WTC11 (cell line): ENCODE measurements around the gene CACNA2D4. TPM values are rescaled to one million over a fixed set of nuclear protein-coding genes. Genes with fewer than 3 reads are reported as not detected.

Experiments used
- ATAC-seq: fragments of 200-7000 bp; cut with Tn5 transposase; 2 replicates; pipeline ENCODE4 v1.10.0; 2021; ENCODE audit warnings: mild to moderate bottlenecking, moderate library complexity
- CTCF ChIA-PET: fragments of 300-600 bp; sonication (Branson Sonifier 250); formaldehyde crosslinking; loops from one replicate; lab custom pipeline; 2021; ENCODE audit warnings: antibody characterized with exemption; lab: Charles Lee
- POLR2A ChIA-PET: fragments of 350-600 bp; sonication (Branson Sonifier 250); formaldehyde crosslinking; loops from one replicate; lab custom pipeline; 2021; ENCODE audit warnings: antibody characterized with exemption; lab: Charles Lee
- DNase-seq: peaks from one replicate; pipeline ENCODE4 v3.0.0; 2021; ENCODE audit warnings: low spot score
- H3K27ac Mint-ChIP-seq: 2 replicates; pipeline ENCODE4 v1.8.0; 2021; ENCODE audit warnings: mixed read lengths
- H3K27me3 Mint-ChIP-seq: 2 replicates; pipeline ENCODE4 v1.8.0; 2021; ENCODE audit warnings: low read depth, mild to moderate bottlenecking, moderate library complexity, mixed read lengths
- H3K36me3 Mint-ChIP-seq: 2 replicates; pipeline ENCODE4 v1.8.0; 2021; ENCODE audit warnings: mixed read lengths
- H3K4me1 Mint-ChIP-seq: 2 replicates; pipeline ENCODE4 v1.8.0; 2022; ENCODE audit warnings: mixed read lengths
- H3K4me3 Mint-ChIP-seq: 2 replicates; pipeline ENCODE4 v1.8.0; 2021; ENCODE audit warnings: mild to moderate bottlenecking, moderate library complexity, mixed read lengths
- H3K9me3 Mint-ChIP-seq: 2 replicates; pipeline ENCODE4 v1.8.0; 2021; ENCODE audit warnings: mixed read lengths
- ESRRA ChIP-seq: sonication (generic); formaldehyde crosslinking; IDR thresholded peaks from 2 replicates; pipeline ENCODE4 v1.8.1; 2022; ENCODE audit warnings: mild to moderate bottlenecking, missing genetic modification reagents, borderline replicate concordance
- IRF2 ChIP-seq: sonication (generic); formaldehyde crosslinking; IDR thresholded peaks from 2 replicates; pipeline ENCODE4 v1.8.0; 2022; ENCODE audit warnings: low read depth, missing genetic modification reagents, borderline replicate concordance
- MYBL2 ChIP-seq: sonication (generic); formaldehyde crosslinking; IDR thresholded peaks from 2 replicates; pipeline ENCODE4 v1.8.1; 2023; ENCODE audit warnings: mild to moderate bottlenecking, moderate library complexity, missing genetic modification reagents
- NR2C2 ChIP-seq: sonication (generic); formaldehyde crosslinking; IDR thresholded peaks from 2 replicates; pipeline ENCODE4 v1.8.0; 2022; ENCODE audit warnings: mild to moderate bottlenecking, missing genetic modification reagents
- TEAD4 ChIP-seq: sonication (generic); formaldehyde crosslinking; IDR thresholded peaks from 2 replicates; pipeline ENCODE4 v1.8.0; 2022; ENCODE audit warnings: mild to moderate bottlenecking, missing genetic modification reagents
- ZNF317 ChIP-seq: sonication (generic); formaldehyde crosslinking; IDR thresholded peaks from 2 replicates; pipeline ENCODE4 v1.8.1; 2023; ENCODE audit warnings: low read depth, mild to moderate bottlenecking, moderate library complexity, missing genetic modification reagents, borderline replicate concordance
- total RNA-seq: library from RNA; stranded (reverse); gene quantifications from 3 replicates; pipeline ENCODE4 v1.2.3, GENCODE V29; 2021
- TF ChIP-seq, protein P1 (sequence below): sonication (generic); formaldehyde crosslinking; IDR thresholded peaks from 2 replicates; pipeline ENCODE4 v1.8.0; 2023; ENCODE audit warnings: missing genetic modification reagents, mild to moderate bottlenecking, borderline replicate concordance
- TF ChIP-seq, protein P2 (sequence below): fragments of 250-450 bp; sonication (Bioruptor Pico); IDR thresholded peaks from 2 replicates; pipeline ENCODE4 v1.8.0; 2021; ENCODE audit warnings: mild to moderate bottlenecking
- TF ChIP-seq, protein P3 (sequence below): sonication (generic); formaldehyde crosslinking; IDR thresholded peaks from 2 replicates; pipeline ENCODE4 v1.8.1; 2023; ENCODE audit warnings: mild to moderate bottlenecking, missing genetic modification reagents, moderate library complexity
- TF ChIP-seq, protein P4 (sequence below): fragments of 250-450 bp; sonication (Bioruptor Pico); conservative IDR thresholded peaks from 2 replicates; pipeline ENCODE4 v1.9.0; 2021; ENCODE audit warnings: mild to moderate bottlenecking
- TF ChIP-seq, protein P5 (sequence below): sonication (generic); formaldehyde crosslinking; IDR thresholded peaks from 2 replicates; pipeline ENCODE4 v1.8.1; 2023; ENCODE audit warnings: mild to moderate bottlenecking, missing genetic modification reagents
- TF ChIP-seq, protein P6 (sequence below): sonication (generic); formaldehyde crosslinking; IDR thresholded peaks from 2 replicates; pipeline ENCODE4 v1.8.0; 2023; ENCODE audit warnings: mild to moderate bottlenecking, missing genetic modification reagents

The CACNA2D4 gene
- total RNA-seq, 1 experiment from 2014 or later = 0.04 TPM

DNA sequence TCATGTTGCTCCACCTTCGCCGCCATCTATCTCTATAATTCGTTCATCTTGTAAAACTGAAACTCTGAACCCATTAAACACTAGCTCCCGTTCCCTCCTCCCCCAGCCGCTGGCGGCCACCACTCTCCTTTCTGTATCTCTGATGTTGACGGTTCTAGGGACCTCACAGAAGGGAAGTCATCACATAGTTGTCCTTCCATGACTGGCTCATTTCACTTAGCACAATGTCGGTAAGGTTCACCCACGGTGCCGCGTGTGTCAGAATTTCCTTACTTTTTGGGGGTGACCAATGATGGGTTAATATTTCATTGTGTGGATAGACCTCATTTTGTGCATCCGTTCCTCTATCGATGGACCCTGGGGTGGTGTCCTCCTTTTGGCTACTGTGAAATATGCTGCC is 2.0 kb upstream of the CACNA2D4 start (continued):
- TF ChIP-seq, protein P1, sequence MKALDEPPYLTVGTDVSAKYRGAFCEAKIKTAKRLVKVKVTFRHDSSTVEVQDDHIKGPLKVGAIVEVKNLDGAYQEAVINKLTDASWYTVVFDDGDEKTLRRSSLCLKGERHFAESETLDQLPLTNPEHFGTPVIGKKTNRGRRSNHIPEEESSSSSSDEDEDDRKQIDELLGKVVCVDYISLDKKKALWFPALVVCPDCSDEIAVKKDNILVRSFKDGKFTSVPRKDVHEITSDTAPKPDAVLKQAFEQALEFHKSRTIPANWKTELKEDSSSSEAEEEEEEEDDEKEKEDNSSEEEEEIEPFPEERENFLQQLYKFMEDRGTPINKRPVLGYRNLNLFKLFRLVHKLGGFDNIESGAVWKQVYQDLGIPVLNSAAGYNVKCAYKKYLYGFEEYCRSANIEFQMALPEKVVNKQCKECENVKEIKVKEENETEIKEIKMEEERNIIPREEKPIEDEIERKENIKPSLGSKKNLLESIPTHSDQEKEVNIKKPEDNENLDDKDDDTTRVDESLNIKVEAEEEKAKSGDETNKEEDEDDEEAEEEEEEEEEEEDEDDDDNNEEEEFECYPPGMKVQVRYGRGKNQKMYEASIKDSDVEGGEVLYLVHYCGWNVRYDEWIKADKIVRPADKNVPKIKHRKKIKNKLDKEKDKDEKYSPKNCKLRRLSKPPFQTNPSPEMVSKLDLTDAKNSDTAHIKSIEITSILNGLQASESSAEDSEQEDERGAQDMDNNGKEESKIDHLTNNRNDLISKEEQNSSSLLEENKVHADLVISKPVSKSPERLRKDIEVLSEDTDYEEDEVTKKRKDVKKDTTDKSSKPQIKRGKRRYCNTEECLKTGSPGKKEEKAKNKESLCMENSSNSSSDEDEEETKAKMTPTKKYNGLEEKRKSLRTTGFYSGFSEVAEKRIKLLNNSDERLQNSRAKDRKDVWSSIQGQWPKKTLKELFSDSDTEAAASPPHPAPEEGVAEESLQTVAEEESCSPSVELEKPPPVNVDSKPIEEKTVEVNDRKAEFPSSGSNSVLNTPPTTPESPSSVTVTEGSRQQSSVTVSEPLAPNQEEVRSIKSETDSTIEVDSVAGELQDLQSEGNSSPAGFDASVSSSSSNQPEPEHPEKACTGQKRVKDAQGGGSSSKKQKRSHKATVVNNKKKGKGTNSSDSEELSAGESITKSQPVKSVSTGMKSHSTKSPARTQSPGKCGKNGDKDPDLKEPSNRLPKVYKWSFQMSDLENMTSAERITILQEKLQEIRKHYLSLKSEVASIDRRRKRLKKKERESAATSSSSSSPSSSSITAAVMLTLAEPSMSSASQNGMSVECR = no peak
- TF ChIP-seq, protein P2, sequence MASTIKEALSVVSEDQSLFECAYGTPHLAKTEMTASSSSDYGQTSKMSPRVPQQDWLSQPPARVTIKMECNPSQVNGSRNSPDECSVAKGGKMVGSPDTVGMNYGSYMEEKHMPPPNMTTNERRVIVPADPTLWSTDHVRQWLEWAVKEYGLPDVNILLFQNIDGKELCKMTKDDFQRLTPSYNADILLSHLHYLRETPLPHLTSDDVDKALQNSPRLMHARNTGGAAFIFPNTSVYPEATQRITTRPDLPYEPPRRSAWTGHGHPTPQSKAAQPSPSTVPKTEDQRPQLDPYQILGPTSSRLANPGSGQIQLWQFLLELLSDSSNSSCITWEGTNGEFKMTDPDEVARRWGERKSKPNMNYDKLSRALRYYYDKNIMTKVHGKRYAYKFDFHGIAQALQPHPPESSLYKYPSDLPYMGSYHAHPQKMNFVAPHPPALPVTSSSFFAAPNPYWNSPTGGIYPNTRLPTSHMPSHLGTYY = no peak
- TF ChIP-seq ESRRA (CRISPR knock-in tag) (no peak), MYBL2 (CRISPR knock-in tag) (no peak)
- TF ChIP-seq, protein P3, sequence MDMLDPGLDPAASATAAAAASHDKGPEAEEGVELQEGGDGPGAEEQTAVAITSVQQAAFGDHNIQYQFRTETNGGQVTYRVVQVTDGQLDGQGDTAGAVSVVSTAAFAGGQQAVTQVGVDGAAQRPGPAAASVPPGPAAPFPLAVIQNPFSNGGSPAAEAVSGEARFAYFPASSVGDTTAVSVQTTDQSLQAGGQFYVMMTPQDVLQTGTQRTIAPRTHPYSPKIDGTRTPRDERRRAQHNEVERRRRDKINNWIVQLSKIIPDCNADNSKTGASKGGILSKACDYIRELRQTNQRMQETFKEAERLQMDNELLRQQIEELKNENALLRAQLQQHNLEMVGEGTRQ (CRISPR knock-in tag) = no peak

DNA sequence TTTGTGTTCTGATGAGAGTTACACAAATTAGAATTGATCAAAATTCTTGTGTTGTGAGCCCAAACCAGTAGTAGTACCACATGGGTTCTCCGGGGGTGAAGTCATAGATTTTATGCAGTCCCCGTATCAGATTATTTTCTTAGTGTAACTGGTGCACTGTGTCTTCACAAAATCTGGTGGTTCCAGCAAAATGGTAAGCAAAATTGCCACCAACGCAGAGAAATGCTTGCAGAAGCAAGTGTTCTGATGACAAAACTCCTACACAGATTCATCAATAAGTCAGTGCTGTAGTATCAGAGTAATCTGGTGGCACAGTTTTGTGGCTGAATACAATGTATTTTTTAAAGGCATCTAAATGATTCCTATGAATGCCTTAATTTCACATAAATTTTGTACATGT is 1.3 kb upstream of the CACNA2D4 start:
- ChIA-PET CTCF (interaction anchor here (3.1 kb wide), 1 partner anchor 20 kb away, joined by 14 read pairs; no protein-coding TSS in a partner anchor), POLR2A (no interaction called here)
- no peak overlapping the region for H3K27ac Mint-ChIP-seq
- H3K4me1 Mint-ChIP-seq = peaks cover 12% of the 10 kb centered on the region
- no peak overlapping the region for H3K4me3 Mint-ChIP-seq
- H3K36me3 Mint-ChIP-seq = no peaks in the 10 kb centered on the region
- H3K9me3 Mint-ChIP-seq = no peaks in the 10 kb centered on the region
- 0 out of 2 replicates have a peak, but pooled peaks cover 2% of the 10 kb centered on the region for H3K27me3 Mint-ChIP-seq
- TF ChIP-seq, protein P4, sequence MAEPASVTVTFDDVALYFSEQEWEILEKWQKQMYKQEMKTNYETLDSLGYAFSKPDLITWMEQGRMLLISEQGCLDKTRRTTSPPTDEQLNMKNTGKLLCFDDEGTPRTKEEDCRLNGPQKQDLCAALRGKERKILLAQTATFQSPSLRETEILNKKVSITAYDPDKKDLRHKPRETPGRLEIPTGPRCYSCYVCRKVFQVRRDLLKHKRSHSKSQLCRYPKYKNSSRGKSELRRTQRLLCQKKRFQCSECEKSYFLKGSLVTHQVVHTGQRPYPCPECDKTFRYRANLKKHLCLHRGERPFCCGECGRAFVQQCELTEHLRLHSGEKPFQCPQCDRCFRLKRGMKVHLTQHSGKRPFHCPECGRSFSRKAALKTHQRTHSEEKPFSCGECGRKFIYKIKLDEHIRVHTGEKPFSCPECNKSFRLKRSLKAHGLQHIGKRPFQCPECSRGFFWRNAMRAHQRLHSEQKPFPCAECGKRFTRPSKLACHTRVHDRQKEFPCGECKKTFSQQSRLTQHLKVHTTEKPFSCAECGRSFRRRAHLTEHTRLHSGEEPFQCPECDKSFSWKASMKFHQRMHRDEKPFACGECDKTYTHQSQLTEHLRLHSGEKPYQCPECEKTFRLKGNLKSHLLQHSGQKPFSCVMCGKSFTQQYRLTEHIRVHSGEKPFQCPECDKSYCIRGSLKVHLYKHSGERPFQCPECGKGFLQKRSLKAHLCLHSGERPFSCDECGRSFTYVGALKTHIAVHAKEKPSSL (CRISPR knock-in tag) = no peak
- TF ChIP-seq, protein P5, sequence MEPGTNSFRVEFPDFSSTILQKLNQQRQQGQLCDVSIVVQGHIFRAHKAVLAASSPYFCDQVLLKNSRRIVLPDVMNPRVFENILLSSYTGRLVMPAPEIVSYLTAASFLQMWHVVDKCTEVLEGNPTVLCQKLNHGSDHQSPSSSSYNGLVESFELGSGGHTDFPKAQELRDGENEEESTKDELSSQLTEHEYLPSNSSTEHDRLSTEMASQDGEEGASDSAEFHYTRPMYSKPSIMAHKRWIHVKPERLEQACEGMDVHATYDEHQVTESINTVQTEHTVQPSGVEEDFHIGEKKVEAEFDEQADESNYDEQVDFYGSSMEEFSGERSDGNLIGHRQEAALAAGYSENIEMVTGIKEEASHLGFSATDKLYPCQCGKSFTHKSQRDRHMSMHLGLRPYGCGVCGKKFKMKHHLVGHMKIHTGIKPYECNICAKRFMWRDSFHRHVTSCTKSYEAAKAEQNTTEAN = no peak
- TF ChIP-seq IRF2 (no peak), TEAD4 (CRISPR knock-in tag) (no peak), NR2C2 (CRISPR knock-in tag) (no peak), ZNF317 (CRISPR knock-in tag) (no peak)
- TF ChIP-seq, protein P6, sequence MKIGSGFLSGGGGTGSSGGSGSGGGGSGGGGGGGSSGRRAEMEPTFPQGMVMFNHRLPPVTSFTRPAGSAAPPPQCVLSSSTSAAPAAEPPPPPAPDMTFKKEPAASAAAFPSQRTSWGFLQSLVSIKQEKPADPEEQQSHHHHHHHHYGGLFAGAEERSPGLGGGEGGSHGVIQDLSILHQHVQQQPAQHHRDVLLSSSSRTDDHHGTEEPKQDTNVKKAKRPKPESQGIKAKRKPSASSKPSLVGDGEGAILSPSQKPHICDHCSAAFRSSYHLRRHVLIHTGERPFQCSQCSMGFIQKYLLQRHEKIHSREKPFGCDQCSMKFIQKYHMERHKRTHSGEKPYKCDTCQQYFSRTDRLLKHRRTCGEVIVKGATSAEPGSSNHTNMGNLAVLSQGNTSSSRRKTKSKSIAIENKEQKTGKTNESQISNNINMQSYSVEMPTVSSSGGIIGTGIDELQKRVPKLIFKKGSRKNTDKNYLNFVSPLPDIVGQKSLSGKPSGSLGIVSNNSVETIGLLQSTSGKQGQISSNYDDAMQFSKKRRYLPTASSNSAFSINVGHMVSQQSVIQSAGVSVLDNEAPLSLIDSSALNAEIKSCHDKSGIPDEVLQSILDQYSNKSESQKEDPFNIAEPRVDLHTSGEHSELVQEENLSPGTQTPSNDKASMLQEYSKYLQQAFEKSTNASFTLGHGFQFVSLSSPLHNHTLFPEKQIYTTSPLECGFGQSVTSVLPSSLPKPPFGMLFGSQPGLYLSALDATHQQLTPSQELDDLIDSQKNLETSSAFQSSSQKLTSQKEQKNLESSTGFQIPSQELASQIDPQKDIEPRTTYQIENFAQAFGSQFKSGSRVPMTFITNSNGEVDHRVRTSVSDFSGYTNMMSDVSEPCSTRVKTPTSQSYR = no peak
- ATAC-seq = no peak
- no peak for DNase-seq
